H9 (cell line): ENCODE data around the gene GAS1. TPM values are rescaled to one million over a fixed set of nuclear protein-coding genes. Genes with fewer than 3 reads are reported as not detected.

Experiments used
- DNase-seq: peaks from one replicate; pipeline ENCODE4 v3.0.0-alpha.2; 2017
- H2AFZ ChIP-seq: one replicate; pipeline ENCODE4 v1.6.1; 2013; ENCODE audit warnings: mild to moderate bottlenecking, low read length, control low read depth, moderate library complexity
- H2AK5ac ChIP-seq: 2 replicates; pipeline ENCODE4 v1.6.1; 2013; ENCODE audit warnings: low read length, control low read depth, mixed read lengths; ENCODE audit not compliant: insufficient read length
- H2BK120ac ChIP-seq: one replicate; pipeline ENCODE4 v1.6.1; 2013; ENCODE audit warnings: low read depth, mild to moderate bottlenecking, low read length, control low read depth, inconsistent platforms; ENCODE audit not compliant: poor library complexity, severe bottlenecking
- H2BK12ac ChIP-seq: 2 replicates; pipeline ENCODE4 v1.6.1; 2013; ENCODE audit warnings: low read length, control low read depth, mixed read lengths, low read depth; ENCODE audit not compliant: insufficient read length
- H2BK15ac ChIP-seq: 2 replicates; pipeline ENCODE4 v1.6.1; 2013; ENCODE audit warnings: low read depth, low read length, control low read depth
- H2BK20ac ChIP-seq: one replicate; pipeline ENCODE4 v1.6.1; 2013; ENCODE audit warnings: low read depth, mild to moderate bottlenecking, low read length, control low read depth, inconsistent platforms; ENCODE audit not compliant: poor library complexity, severe bottlenecking
- H2BK5ac ChIP-seq: 2 replicates; pipeline ENCODE4 v1.6.1; 2013; ENCODE audit warnings: low read length, control low read depth, mixed read lengths; ENCODE audit not compliant: insufficient read length
- H3K14ac ChIP-seq: 2 replicates; pipeline ENCODE4 v1.6.1; 2013; ENCODE audit warnings: low read length, control low read depth; ENCODE audit not compliant: insufficient read depth
- H3K18ac ChIP-seq: 2 replicates; pipeline ENCODE4 v1.6.1; 2013; ENCODE audit warnings: low read depth, mild to moderate bottlenecking, mixed read lengths, low read length, control low read depth; ENCODE audit not compliant: insufficient read length
- H3K23ac ChIP-seq: 2 replicates; pipeline ENCODE4 v1.6.1; 2013; ENCODE audit warnings: low read length, control low read depth, mixed read lengths, low read depth; ENCODE audit not compliant: insufficient read length
- H3K23me2 ChIP-seq: 2 replicates; pipeline ENCODE4 v1.6.1; 2013; ENCODE audit warnings: low read depth, mild to moderate bottlenecking, mixed read lengths, low read length, control low read depth; ENCODE audit not compliant: insufficient read length, poor library complexity, severe bottlenecking
- H3K27ac ChIP-seq: 2 replicates; pipeline ENCODE4 v1.5.1; 2013; ENCODE audit warnings: low read length, control low read depth, mixed read lengths, low read depth; ENCODE audit not compliant: insufficient read length
- H3K27me3 ChIP-seq: 2 replicates; pipeline ENCODE4 v1.6.1; 2013; ENCODE audit warnings: low read length, control low read depth, inconsistent platforms; ENCODE audit not compliant: insufficient read depth
- H3K4ac ChIP-seq: 2 replicates; pipeline ENCODE4 v1.6.1; 2013; ENCODE audit warnings: low read depth, mild to moderate bottlenecking, control low read depth, inconsistent platforms, low read length, moderate library complexity
- H3K4me1 ChIP-seq: 2 replicates; pipeline ENCODE4 v1.6.1; 2013; ENCODE audit warnings: low read length, control low read depth, inconsistent platforms; ENCODE audit not compliant: insufficient read depth
- H3K4me2 ChIP-seq: 2 replicates; pipeline ENCODE4 v1.6.1; 2013; ENCODE audit warnings: low read length, control low read depth, mixed read lengths; ENCODE audit not compliant: insufficient read length, insufficient read depth
- H3K56ac ChIP-seq: 2 replicates; pipeline ENCODE4 v1.6.1; 2013; ENCODE audit warnings: low read depth, mild to moderate bottlenecking, mixed read lengths, low read length, control low read depth; ENCODE audit not compliant: insufficient read length
- H3K79me1 ChIP-seq: 2 replicates; pipeline ENCODE4 v1.6.1; 2013; ENCODE audit warnings: low read depth, mild to moderate bottlenecking, moderate library complexity, low read length, control low read depth, inconsistent platforms; ENCODE audit not compliant: insufficient read depth, poor library complexity, severe bottlenecking
- H3K79me2 ChIP-seq: 2 replicates; pipeline ENCODE4 v1.6.1; 2013; ENCODE audit warnings: low read length, control low read depth, inconsistent platforms; ENCODE audit not compliant: insufficient read depth
- H3K9ac ChIP-seq: 2 replicates; pipeline ENCODE4 v1.6.1; 2013; ENCODE audit warnings: low read length, control low read depth, mixed read lengths; ENCODE audit not compliant: insufficient read length; ENCODE audit errors: extremely low read depth
- H3K9me3 ChIP-seq: one replicate; pipeline ENCODE4 v1.6.1; 2013; ENCODE audit warnings: low read depth, low read length, inconsistent platforms; ENCODE audit not compliant: control insufficient read depth
- H3T11ph ChIP-seq: one replicate; pipeline ENCODE4 v1.6.1; 2013; ENCODE audit warnings: mild to moderate bottlenecking, low read length, control low read depth, inconsistent platforms
- H4K20me1 ChIP-seq: one replicate; pipeline ENCODE4 v1.6.1; 2013; ENCODE audit not compliant: control insufficient read depth, insufficient read length, insufficient read depth
- H4K5ac ChIP-seq: 2 replicates; pipeline ENCODE4 v1.6.1; 2013; ENCODE audit warnings: low read depth, mild to moderate bottlenecking, mixed read lengths, low read length, control low read depth; ENCODE audit not compliant: insufficient read length
- H4K8ac ChIP-seq: replicated peaks from 2 replicates; pipeline ENCODE4 v1.6.1; 2013; ENCODE audit warnings: low read length, control low read depth, mixed read lengths, low read depth; ENCODE audit not compliant: insufficient read length
- H4K91ac ChIP-seq: 2 replicates; pipeline ENCODE4 v1.6.1; 2013; ENCODE audit warnings: low read depth, mild to moderate bottlenecking, moderate library complexity, mixed read lengths, low read length, control low read depth; ENCODE audit not compliant: insufficient read length
- H3K27ac Mint-ChIP-seq, 3 experiments: 2 replicates in 2 of 3; 3 replicates in 1 of 3; pipeline ENCODE4 v1.8.0; 2020 to 2021; ENCODE audit warnings: mixed read lengths in 3 of 3, mild to moderate bottlenecking in 1 of 3, moderate library complexity in 1 of 3
- H3K27me3 Mint-ChIP-seq: 2 replicates; pipeline ENCODE4 v1.8.0; 2021; ENCODE audit warnings: low read depth, mild to moderate bottlenecking, moderate library complexity, mixed read lengths
- H3K36me3 Mint-ChIP-seq, 3 experiments: 2 replicates in 2 of 3; 3 replicates in 1 of 3; pipeline ENCODE4 v1.8.0; 2020 to 2021; ENCODE audit warnings: low read depth in 3 of 3, mixed read lengths in 3 of 3; ENCODE audit not compliant: insufficient read depth in 1 of 3
- H3K4me1 Mint-ChIP-seq, 2 experiments: 2 replicates each; pipeline ENCODE4 v1.8.0; 2020; ENCODE audit warnings: mixed read lengths in 2 of 2
- H3K4me3 Mint-ChIP-seq, 2 experiments: 2 replicates in 1 of 2; 3 replicates in 1 of 2; pipeline ENCODE4 v1.8.0; 2020 to 2021; ENCODE audit warnings: mild to moderate bottlenecking in 2 of 2, mixed read lengths in 2 of 2, moderate library complexity in 1 of 2
- H3K9me3 Mint-ChIP-seq, 2 experiments: 2 replicates in 1 of 2; 3 replicates in 1 of 2; pipeline ENCODE4 v1.8.0; 2020; ENCODE audit warnings: mild to moderate bottlenecking in 2 of 2, mixed read lengths in 2 of 2, moderate library complexity in 1 of 2
- WGBS: extraction: QIAGEN DNeasy Blood & Tissue Kit; methylation state at CpG from one replicate; pipeline ENCODE4 v1.1.7; 2013; ENCODE audit warnings: missing lambda C conversion rate, low lambda C conversion rate, mixed read lengths; ENCODE audit not compliant: insufficient read length; ENCODE audit errors: extremely low coverage; 5-methylcytosine and 5-hydroxymethylcytosine counted together
- total RNA-seq: library from RNA; stranded (reverse); gene quantifications from 2 replicates; pipeline ENCODE4 v1.2.1, GENCODE V29; 2021
- TF ChIP-seq, protein P1 (sequence below): fragments of 200-600 bp; sonication (generic); conservative IDR thresholded peaks from 3 replicates; pipeline ENCODE4 v1.8.0; 2021; ENCODE audit warnings: antibody characterized with exemption, mild to moderate bottlenecking

The GAS1 gene
- total RNA-seq, 1 experiment from 2014 or later = 2.3 TPM

DNA sequence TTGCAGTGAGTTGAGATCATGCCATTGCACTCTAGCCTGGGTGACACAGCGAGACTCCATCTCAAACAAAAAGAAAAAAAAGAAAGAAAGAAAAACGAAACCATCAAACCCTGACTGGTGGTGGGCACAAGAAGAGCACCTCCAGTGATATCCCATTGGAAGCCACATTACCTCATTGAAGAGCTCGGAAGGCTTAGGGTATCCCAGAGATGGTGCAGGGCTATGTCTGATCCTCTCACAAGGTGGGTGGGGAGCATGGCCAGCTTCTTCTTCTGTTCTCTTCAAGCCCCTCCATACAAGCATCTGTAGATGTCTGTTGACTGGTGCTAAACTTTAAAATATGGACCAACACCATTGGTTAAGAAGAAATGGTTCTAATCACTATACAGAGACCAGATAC, 45.8 kb downstream of the GAS1 start:
- H2BK15ac ChIP-seq = no peak overlapping the region
- peaks cover 30 to 43% of the 10 kb centered on the region in 2 experiments for H3K4me1 Mint-ChIP-seq

More for the DNA sequence above, 45.8 kb downstream of the GAS1 start:
- H2AK5ac ChIP-seq = no peak overlapping the region
- no peak overlapping the region for H3K23ac ChIP-seq
- no peak overlapping the region for H2BK20ac ChIP-seq
- no peaks in the 10 kb centered on the region; the same call in 1 of the 2 replicates for H3K4me1 ChIP-seq
- H2BK120ac ChIP-seq = no peak overlapping the region
- no peaks in the 10 kb centered on the region for H4K20me1 ChIP-seq
- no CpG with 5 or more reads among the region's 3 CpGs for WGBS
- H3K23me2 ChIP-seq = peaks cover 5% of the 10 kb centered on the region
- H3K9ac ChIP-seq = no peak overlapping the region
- no peak overlapping the region for H4K91ac ChIP-seq
- no peak overlapping the region for H3K14ac ChIP-seq
- no peaks in the 10 kb centered on the region for H3K79me2 ChIP-seq
- peak overlapping the region in 1 of 2 experiments; percentile 35; a peak in 1 of 5 replicates for H3K4me3 Mint-ChIP-seq
- H2BK12ac ChIP-seq = no peak overlapping the region
- H3K9me3 ChIP-seq = no peaks in the 10 kb centered on the region
- H3K27ac Mint-ChIP-seq = no peak overlapping the region
- no peak overlapping the region for H3K18ac ChIP-seq
- no peak for DNase-seq
- H4K8ac ChIP-seq = no peak overlapping the region
- H2AFZ ChIP-seq = no peak overlapping the region
- no peak overlapping the region for H3T11ph ChIP-seq
- H3K4ac ChIP-seq = no peak overlapping the region
- no peaks in the 10 kb centered on the region for H3K79me1 ChIP-seq
- H3K56ac ChIP-seq = no peak overlapping the region
- peaks cover 0 to 6% of the 10 kb centered on the region in 2 experiments; a peak in 2 of 5 replicates for H3K9me3 Mint-ChIP-seq
- no peak overlapping the region for H3K4me2 ChIP-seq
- peaks cover 76% of the 10 kb centered on the region for H3K27me3 Mint-ChIP-seq
- H3K36me3 Mint-ChIP-seq = 0 out of 7 replicates have a peak, but pooled peaks cover 0 to 4% (median 0%) of the 10 kb centered on the region in 3 experiments
- H2BK5ac ChIP-seq = no peak overlapping the region
- H4K5ac ChIP-seq = no peak overlapping the region
- no peak overlapping the region for H3K27ac ChIP-seq
- H3K27me3 ChIP-seq = peaks cover 10% of the 10 kb centered on the region
- TF ChIP-seq, protein P1, sequence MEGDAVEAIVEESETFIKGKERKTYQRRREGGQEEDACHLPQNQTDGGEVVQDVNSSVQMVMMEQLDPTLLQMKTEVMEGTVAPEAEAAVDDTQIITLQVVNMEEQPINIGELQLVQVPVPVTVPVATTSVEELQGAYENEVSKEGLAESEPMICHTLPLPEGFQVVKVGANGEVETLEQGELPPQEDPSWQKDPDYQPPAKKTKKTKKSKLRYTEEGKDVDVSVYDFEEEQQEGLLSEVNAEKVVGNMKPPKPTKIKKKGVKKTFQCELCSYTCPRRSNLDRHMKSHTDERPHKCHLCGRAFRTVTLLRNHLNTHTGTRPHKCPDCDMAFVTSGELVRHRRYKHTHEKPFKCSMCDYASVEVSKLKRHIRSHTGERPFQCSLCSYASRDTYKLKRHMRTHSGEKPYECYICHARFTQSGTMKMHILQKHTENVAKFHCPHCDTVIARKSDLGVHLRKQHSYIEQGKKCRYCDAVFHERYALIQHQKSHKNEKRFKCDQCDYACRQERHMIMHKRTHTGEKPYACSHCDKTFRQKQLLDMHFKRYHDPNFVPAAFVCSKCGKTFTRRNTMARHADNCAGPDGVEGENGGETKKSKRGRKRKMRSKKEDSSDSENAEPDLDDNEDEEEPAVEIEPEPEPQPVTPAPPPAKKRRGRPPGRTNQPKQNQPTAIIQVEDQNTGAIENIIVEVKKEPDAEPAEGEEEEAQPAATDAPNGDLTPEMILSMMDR = no peak
